Cardiac muscle cell (in vitro differentiated cells and primary cell): ENCODE measurements around the gene CETP. TPM values are rescaled to one million over a fixed set of nuclear protein-coding genes. Genes with fewer than 3 reads are reported as not detected.
A peak's percentile ranks its signal among the peaks of the same experiment; 100 is the strongest.
"Not testable (repeated sequence)": the region's sequence is repeated elsewhere in the genome, so short reads cannot be mapped to it uniquely, and the experiment has no call there.

Experiments
- DNase-seq, 2 donors: peaks; one replicate each; pipeline versions ENCODE4 v3.0.0 to v3.0.0-alpha.2; 2010 to 2017; ENCODE audit warnings: low read depth in 1 of 2, low spot score in 1 of 2
- H3K27ac ChIP-seq: fragments of 200-600 bp; sonication (generic); 2 replicates; pipeline ENCODE4 v1.5.1; 2016
- H3K27me3 ChIP-seq: fragments of 200-600 bp; sonication (generic); 2 replicates; pipeline ENCODE4 v1.6.0; 2016; ENCODE audit warnings: control low read depth
- H3K36me3 ChIP-seq: fragments of 200-600 bp; sonication (generic); 2 replicates; pipeline ENCODE4 v1.5.1; 2016; ENCODE audit warnings: control low read depth
- H3K4me1 ChIP-seq: fragments of 200-600 bp; sonication (generic); 2 replicates; pipeline ENCODE4 v1.8.1; 2017; ENCODE audit warnings: low read depth, mild to moderate bottlenecking, mixed run types
- H3K4me3 ChIP-seq: fragments of 200-600 bp; sonication (generic); 2 replicates; pipeline ENCODE4 v1.5.1; 2016; ENCODE audit warnings: mild to moderate bottlenecking
- H3K9me3 ChIP-seq: fragments of 200-600 bp; sonication (generic); 2 replicates; pipeline ENCODE4 v1.5.1; 2017; ENCODE audit warnings: low read depth, mild to moderate bottlenecking, control low read depth
- CTCF ChIP-seq: IDR thresholded peaks from 2 replicates; pipeline ENCODE4 v1.5.1; 2012; ENCODE audit warnings: low read depth, mild to moderate bottlenecking, low read length
- polyA plus RNA-seq: library from polyadenylated mRNA; unstranded; fragments of >200 nt; fragmentation: Nextera tagmentation; extraction: Ambion mirVana; gene quantifications from 2 replicates; pipeline ENCODE4 v1.2.1, GENCODE V29; 2016
- total RNA-seq: library from RNA; depleted of rRNA; stranded (reverse); fragments of >200 nt; gene quantifications from 2 replicates; pipeline ENCODE4 v1.2.3, GENCODE V29; 2016

Gene CETP
- total and polyA plus RNA-seq, 2 experiments from 2014 or later, result 0.27 to 0.49 TPM

- TF ChIP-seq CTCF, result no peak
- H3K36me3 ChIP-seq, result no peaks in the 10 kb centered on the region
- peaks cover 10% of the 10 kb centered on the region for H3K27me3 ChIP-seq
- H3K4me3 ChIP-seq, result no peak overlapping the region
- H3K4me1 ChIP-seq, result no peaks in the 10 kb centered on the region
- H3K9me3 ChIP-seq, result no peaks in the 10 kb centered on the region
- DNase-seq, result peak in 1 of 2 donors; percentile 83
- no peak overlapping the region for H3K27ac ChIP-seq
These were observed 38.7 kb downstream of the CETP start for GRCh38 chr16:57000271-57001025.

GRCh38 chr16:57001026-57001679 lies 39.4 kb downstream of the CETP start:
- TF ChIP-seq CTCF, result no peak
- H3K9me3 ChIP-seq, result no peaks in the 10 kb centered on the region
- no peak overlapping the region for H3K27ac ChIP-seq

GRCh38 chr16:57003439-57004386 lies 42.0 kb downstream of the CETP start:
- no peak for TF ChIP-seq CTCF
- Histone ChIP-seq H3K36me3 (no peaks in the 10 kb centered on the region), H3K9me3 (no peaks in the 10 kb centered on the region), H3K27ac (no peak overlapping the region), H3K27me3 (no peaks in the 10 kb centered on the region), H3K4me1 (no peaks in the 10 kb centered on the region), H3K4me3 (no peak overlapping the region)
- no peak for DNase-seq

More at GRCh38 chr16:57001026-57001679, 39.4 kb downstream of the CETP start:
- H3K4me3 ChIP-seq, result no peak overlapping the region
- no peak for DNase-seq
- no peaks in the 10 kb centered on the region for H3K36me3 ChIP-seq
- peaks cover 3% of the 10 kb centered on the region for H3K27me3 ChIP-seq
- H3K4me1 ChIP-seq, result no peaks in the 10 kb centered on the region

- no peak overlapping the region for H3K27ac ChIP-seq
- H3K27me3 ChIP-seq, result no peaks in the 10 kb centered on the region
- TF ChIP-seq CTCF, result no peak
- no peaks in the 10 kb centered on the region for H3K4me1 ChIP-seq
- no peak overlapping the region for H3K4me3 ChIP-seq
- H3K9me3 ChIP-seq, result no peaks in the 10 kb centered on the region
- no peak for DNase-seq
- no peaks in the 10 kb centered on the region for H3K36me3 ChIP-seq
These were observed 42.9 kb downstream of the CETP start for GRCh38 chr16:57004387-57005250.

- not testable (repeated sequence) for DNase-seq, H3K9me3 ChIP-seq, H3K36me3 ChIP-seq, H3K4me3 ChIP-seq, H3K27me3 ChIP-seq, H3K4me1 ChIP-seq, H3K27ac ChIP-seq
These were observed 43.8 kb downstream of the CETP start for GRCh38 chr16:57005597-57005996.
